ENCODE data around the gene F13B.

DNA sequence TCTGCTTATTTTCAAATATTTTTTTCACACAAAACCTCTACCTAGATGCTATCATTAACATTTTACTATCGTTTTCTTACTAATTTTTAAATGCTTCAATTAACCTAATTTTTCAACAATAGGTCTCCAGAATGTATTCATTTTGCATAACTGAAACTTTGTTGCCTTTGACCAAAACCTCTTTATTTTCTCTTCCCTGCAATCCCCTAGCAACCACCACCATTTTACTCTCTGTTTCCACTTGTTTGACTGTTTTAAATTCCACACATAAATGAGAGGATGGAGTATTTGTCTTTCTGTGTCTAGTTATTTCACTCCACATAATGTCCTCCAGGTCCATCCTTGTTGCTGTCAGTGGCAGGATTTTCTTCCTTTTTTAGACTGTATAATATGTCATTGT is 9.5 kb upstream of the F13B start:
- TF ChIP-seq, protein P1, sequence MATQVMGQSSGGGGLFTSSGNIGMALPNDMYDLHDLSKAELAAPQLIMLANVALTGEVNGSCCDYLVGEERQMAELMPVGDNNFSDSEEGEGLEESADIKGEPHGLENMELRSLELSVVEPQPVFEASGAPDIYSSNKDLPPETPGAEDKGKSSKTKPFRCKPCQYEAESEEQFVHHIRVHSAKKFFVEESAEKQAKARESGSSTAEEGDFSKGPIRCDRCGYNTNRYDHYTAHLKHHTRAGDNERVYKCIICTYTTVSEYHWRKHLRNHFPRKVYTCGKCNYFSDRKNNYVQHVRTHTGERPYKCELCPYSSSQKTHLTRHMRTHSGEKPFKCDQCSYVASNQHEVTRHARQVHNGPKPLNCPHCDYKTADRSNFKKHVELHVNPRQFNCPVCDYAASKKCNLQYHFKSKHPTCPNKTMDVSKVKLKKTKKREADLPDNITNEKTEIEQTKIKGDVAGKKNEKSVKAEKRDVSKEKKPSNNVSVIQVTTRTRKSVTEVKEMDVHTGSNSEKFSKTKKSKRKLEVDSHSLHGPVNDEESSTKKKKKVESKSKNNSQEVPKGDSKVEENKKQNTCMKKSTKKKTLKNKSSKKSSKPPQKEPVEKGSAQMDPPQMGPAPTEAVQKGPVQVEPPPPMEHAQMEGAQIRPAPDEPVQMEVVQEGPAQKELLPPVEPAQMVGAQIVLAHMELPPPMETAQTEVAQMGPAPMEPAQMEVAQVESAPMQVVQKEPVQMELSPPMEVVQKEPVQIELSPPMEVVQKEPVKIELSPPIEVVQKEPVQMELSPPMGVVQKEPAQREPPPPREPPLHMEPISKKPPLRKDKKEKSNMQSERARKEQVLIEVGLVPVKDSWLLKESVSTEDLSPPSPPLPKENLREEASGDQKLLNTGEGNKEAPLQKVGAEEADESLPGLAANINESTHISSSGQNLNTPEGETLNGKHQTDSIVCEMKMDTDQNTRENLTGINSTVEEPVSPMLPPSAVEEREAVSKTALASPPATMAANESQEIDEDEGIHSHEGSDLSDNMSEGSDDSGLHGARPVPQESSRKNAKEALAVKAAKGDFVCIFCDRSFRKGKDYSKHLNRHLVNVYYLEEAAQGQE (IDR thresholded peaks at IDR 0.05; ENCODE audit: insufficient read depth in 1 of 2, low read depth in 2 of 2, low read length in 2 of 2) = no peak
- TF ChIP-seq POLR2AphosphoS5 (IDR thresholded peaks at IDR 0.05; ENCODE audit: low read depth, low read length) (no peak), TAF1 (IDR thresholded peaks at IDR 0.05; ENCODE audit: borderline replicate concordance, insufficient read depth, low read length) (no peak), SIN3A (IDR thresholded peaks at IDR 0.05; ENCODE audit: borderline replicate concordance, insufficient read depth, low read length) (no peak), FOXP2 (optimal IDR thresholded peaks at IDR 0.05; ENCODE audit: borderline replicate concordance, extremely low read depth, extremely low read length, insufficient read depth) (no peak)

Measured in PFSK-1 (cell line).